Kidney (tissue), 14 donors: Measurements from ENCODE around the gene FAM222B. TPM values are rescaled to one million over a fixed set of nuclear protein-coding genes. Genes with fewer than 3 reads are reported as not detected.

Experiments used
- DNase-seq, 5 donors: peaks; one replicate each; pipeline ENCODE4 v3.0.0-alpha.2; 2013 to 2020
- FAIRE-seq: peaks from 2 replicates; lab custom pipeline; 2012; peaks lifted over from hg19 to GRCh38; lab: Jason Lieb, UNC
- H3K27ac ChIP-seq, 2 donors: one replicate each; pipeline ENCODE4 v1.7.0; 2013; ENCODE audit warnings: low read depth in 2 of 2, low read length in 2 of 2, inconsistent platforms in 1 of 2
- H3K27me3 ChIP-seq: one replicate; pipeline ENCODE4 v1.7.1; 2013; ENCODE audit warnings: low read length, inconsistent platforms; ENCODE audit not compliant: control insufficient read depth, insufficient read depth
- H3K36me3 ChIP-seq, 3 donors: one replicate each; pipeline versions ENCODE4 v1.7.0 to v1.7.1; 2013; ENCODE audit warnings: low read length in 3 of 3, control low read depth in 1 of 3, inconsistent platforms in 1 of 3; ENCODE audit not compliant: insufficient read depth in 3 of 3, control insufficient read depth in 2 of 3
- H3K4me1 ChIP-seq, 3 donors: one replicate each; pipeline versions ENCODE4 v1.7.0 to v1.7.1; 2013; ENCODE audit warnings: low read length in 3 of 3, inconsistent platforms in 1 of 3, low read depth in 1 of 3; ENCODE audit not compliant: control insufficient read depth in 2 of 3, insufficient read depth in 2 of 3
- H3K4me3 ChIP-seq, 3 donors: one replicate each; pipeline versions ENCODE4 v1.7.0 to v1.8.1; 2013; ENCODE audit warnings: low read length in 3 of 3, control low read depth in 1 of 3, inconsistent platforms in 1 of 3
- H3K9ac ChIP-seq, 3 donors: one replicate each; pipeline versions ENCODE4 v1.7.0 to v1.7.1; 2013; ENCODE audit warnings: low read length in 3 of 3, control low read depth in 1 of 3, inconsistent platforms in 1 of 3
- H3K9me3 ChIP-seq, 3 donors: one replicate each; pipeline versions ENCODE4 v1.7.0 to v1.7.1; 2013; ENCODE audit warnings: low read length in 3 of 3, control low read depth in 1 of 3, inconsistent platforms in 1 of 3; ENCODE audit not compliant: control insufficient read depth in 2 of 3, insufficient read depth in 1 of 3
- CTCF ChIP-seq: IDR thresholded peaks from 3 replicates; pipeline ENCODE4 v1.5.1; 2012; ENCODE audit warnings: mild to moderate bottlenecking, moderate library complexity, borderline replicate concordance; ENCODE audit not compliant: insufficient read depth; ENCODE audit errors: extremely low read depth
- intact Hi-C: fragments of 100-400 bp; cut with DNase I; formaldehyde crosslinking; loops from one replicate; pipeline ENCODE4 v1.11.1; 2022
- polyA plus RNA-seq: library from polyadenylated mRNA; stranded (reverse); fragments of 350-450 nt; fragmentation: Illumina TruSeq; extraction: RNeasy Lipid Tissue Mini Kit (QIAGEN cat#74804); gene quantifications from one replicate; pipeline ENCODE4 v1.2.3, GENCODE V29; 2014; ENCODE audit warnings: low read depth, low replicate concordance; ENCODE audit not compliant: insufficient read depth
- total RNA-seq: library from RNA; stranded (reverse); fragmentation: NEBNext Ultra II Directional; extraction: Animal tissue kit (Norgen Biotek cat#: 25700); gene quantifications from one replicate; pipeline ENCODE4 v1.2.1, GENCODE V29; 2021
- donor health status: control.
- donor health status: control.
- donor health status: control.
- donor health status: control.
- donor health status: control.
- donor health status: DM: yes; HTN: yes; CAD: no.
- donor health status: Normal renal cell carcinoma (clear cell type).

FAM222B gene
- total and polyA plus RNA-seq, 2 donors from 2014 or later, result 13.0 to 31.0 TPM

GRCh38 chr17:28889996-28890395 is 47.4 kb upstream of the FAM222B start:
- peaks cover 0 to 8% (median 0%) of the 10 kb centered on the region in 3 donors for H3K36me3 ChIP-seq

GRCh38 chr17:28888832-28889231 is 46.2 kb upstream of the FAM222B start:
- Histone ChIP-seq H3K36me3 (peaks cover 0 to 16% (median 7%) of the 10 kb centered on the region in 3 donors), H3K9ac (no peak overlapping the region), H3K4me1 (peaks cover 0 to 23% (median 19%) of the 10 kb centered on the region in 3 donors), H3K9me3 (no peaks in the 10 kb centered on the region), H3K27ac (no peak overlapping the region), H3K4me3 (no peak overlapping the region), H3K27me3 (no peaks in the 10 kb centered on the region)
- FAIRE-seq (no peak), DNase-seq (no peak)
- TF ChIP-seq CTCF, result no peak
- intact Hi-C loops, result no loop called here

More at GRCh38 chr17:28889996-28890395, 47.4 kb upstream of the FAM222B start:
- intact Hi-C loops, result no loop called here
- H3K9ac ChIP-seq, result no peak overlapping the region
- H3K9me3 ChIP-seq, result no peaks in the 10 kb centered on the region
- no peak for DNase-seq
- H3K27ac ChIP-seq, result no peak overlapping the region
- H3K27me3 ChIP-seq, result no peaks in the 10 kb centered on the region
- FAIRE-seq, result no peak
- peaks cover 0 to 23% (median 19%) of the 10 kb centered on the region in 3 donors for H3K4me1 ChIP-seq
- TF ChIP-seq CTCF, result no peak
- no peak overlapping the region for H3K4me3 ChIP-seq

GRCh38 chr17:28887871-28888471 is 45.4 kb upstream of the FAM222B start:
- Histone ChIP-seq H3K27ac (no peak overlapping the region), H3K9me3 (no peaks in the 10 kb centered on the region), H3K4me1 (peaks cover 0 to 18% (median 15%) of the 10 kb centered on the region in 3 donors), H3K27me3 (no peaks in the 10 kb centered on the region), H3K9ac (no peak overlapping the region), H3K4me3 (no peak overlapping the region), H3K36me3 (peaks cover 0 to 19% (median 7%) of the 10 kb centered on the region in 3 donors)
- TF ChIP-seq CTCF, result no peak
- FAIRE-seq, result no peak
- intact Hi-C loops, result no loop called here
- DNase-seq, result no peak
